Mesenchymal stem cell (in vitro differentiated cells and primary cell): ENCODE data around the gene TNFRSF14.
"Not testable (repeated sequence)": the region's sequence is repeated elsewhere in the genome, so short reads cannot be mapped to it uniquely, and the experiment has no call there.

ENCODE experiments used
- DNase-seq: peaks from one replicate; pipeline ENCODE4 v3.0.0-alpha.2; 2013
- H2AFZ ChIP-seq: one replicate; pipeline ENCODE4 v1.6.1; 2013; ENCODE audit warnings: low read depth, mild to moderate bottlenecking, control low read depth, inconsistent platforms, low read length, moderate library complexity
- H2AK5ac ChIP-seq: 2 replicates; pipeline ENCODE4 v1.6.1; 2013; ENCODE audit warnings: low read length, moderate library complexity, mild to moderate bottlenecking, inconsistent platforms; ENCODE audit not compliant: severe bottlenecking
- H2BK120ac ChIP-seq: one replicate; pipeline ENCODE4 v1.6.1; 2013; ENCODE audit warnings: low read depth, mild to moderate bottlenecking, inconsistent platforms, low read length, moderate library complexity
- H2BK12ac ChIP-seq, 2 experiments: one replicate each; pipeline ENCODE4 v1.6.1; 2013; ENCODE audit warnings: inconsistent platforms in 2 of 2, low read length in 2 of 2, mild to moderate bottlenecking in 2 of 2, moderate library complexity in 2 of 2, control low read depth in 1 of 2
- H2BK15ac ChIP-seq: one replicate; pipeline ENCODE4 v1.6.1; 2013; ENCODE audit warnings: mild to moderate bottlenecking, low read depth, inconsistent platforms; ENCODE audit not compliant: poor library complexity, severe bottlenecking
- H2BK5ac ChIP-seq: 2 replicates; pipeline ENCODE4 v1.6.1; 2013; ENCODE audit warnings: low read depth, mild to moderate bottlenecking, low read length, control low read depth, inconsistent platforms; ENCODE audit not compliant: poor library complexity, severe bottlenecking
- H3K14ac ChIP-seq, 2 experiments: one replicate each; pipeline ENCODE4 v1.6.1; 2013; ENCODE audit warnings: inconsistent platforms in 2 of 2, low read length in 2 of 2, control low read depth in 1 of 2, mild to moderate bottlenecking in 1 of 2, moderate library complexity in 1 of 2
- H3K18ac ChIP-seq, 2 experiments: one replicate each; pipeline ENCODE4 v1.6.1; 2013; ENCODE audit warnings: inconsistent platforms in 2 of 2, low read length in 2 of 2, control low read depth in 1 of 2, low read depth in 1 of 2, mild to moderate bottlenecking in 1 of 2
- H3K23ac ChIP-seq, 2 experiments: one replicate each; pipeline ENCODE4 v1.6.1; 2013; ENCODE audit warnings: inconsistent platforms in 2 of 2, low read length in 2 of 2, mild to moderate bottlenecking in 2 of 2, moderate library complexity in 2 of 2, control low read depth in 1 of 2
- H3K27ac ChIP-seq: 2 replicates; pipeline ENCODE4 v1.5.1; 2013; ENCODE audit warnings: mild to moderate bottlenecking, moderate library complexity, low read length, control low read depth, inconsistent platforms; ENCODE audit not compliant: poor library complexity, severe bottlenecking
- H3K27me3 ChIP-seq, 2 experiments: 2 replicates each; pipeline versions ENCODE4 v1.6.1 to v1.7.0; 2013; ENCODE audit warnings: low read length in 2 of 2, mild to moderate bottlenecking in 2 of 2, moderate library complexity in 2 of 2, control low read depth in 1 of 2, inconsistent platforms in 1 of 2; ENCODE audit not compliant: control insufficient read depth in 1 of 2, insufficient read depth in 1 of 2
- H3K36me3 ChIP-seq, 2 experiments: 2 replicates each; pipeline versions ENCODE4 v1.6.1 to v1.7.0; 2013; ENCODE audit warnings: low read length in 2 of 2, control low read depth in 1 of 2, inconsistent platforms in 1 of 2, low read depth in 1 of 2, mild to moderate bottlenecking in 1 of 2; ENCODE audit not compliant: insufficient read depth in 2 of 2, control insufficient read depth in 1 of 2
- H3K4ac ChIP-seq, 2 experiments: one replicate each; pipeline ENCODE4 v1.6.1; 2013; ENCODE audit warnings: inconsistent platforms in 2 of 2, low read length in 2 of 2, mild to moderate bottlenecking in 2 of 2, moderate library complexity in 2 of 2, control low read depth in 1 of 2, low read depth in 1 of 2
- H3K4me1 ChIP-seq: 2 replicates; pipeline ENCODE4 v1.6.1; 2013; ENCODE audit warnings: low read depth, low read length, control low read depth; ENCODE audit not compliant: control insufficient read depth, insufficient read depth
- H3K4me2 ChIP-seq: 2 replicates; pipeline ENCODE4 v1.6.1; 2013; ENCODE audit warnings: low read length, mild to moderate bottlenecking, inconsistent platforms; ENCODE audit not compliant: poor library complexity, severe bottlenecking
- H3K4me3 ChIP-seq, 2 experiments: 2 replicates each; pipeline versions ENCODE4 v1.5.1 to v1.7.0; 2013; ENCODE audit warnings: low read length in 2 of 2, mild to moderate bottlenecking in 2 of 2, control low read depth in 1 of 2, low read depth in 1 of 2; ENCODE audit not compliant: insufficient read depth in 1 of 2
- H3K79me1 ChIP-seq: replicated peaks from 2 replicates; pipeline ENCODE4 v1.6.1; 2013; ENCODE audit warnings: mild to moderate bottlenecking, control low read depth, low read length, inconsistent platforms; ENCODE audit not compliant: poor library complexity, severe bottlenecking
- H3K9ac ChIP-seq: 2 replicates; pipeline ENCODE4 v1.7.0; 2013; ENCODE audit warnings: mild to moderate bottlenecking, low read length, moderate library complexity
- H3K9me3 ChIP-seq: 2 replicates; pipeline ENCODE4 v1.7.0; 2013; ENCODE audit warnings: mild to moderate bottlenecking, low read length; ENCODE audit not compliant: control insufficient read depth
- H4K8ac ChIP-seq: one replicate; pipeline ENCODE4 v1.6.1; 2013; ENCODE audit warnings: inconsistent platforms, mild to moderate bottlenecking, low read length, moderate library complexity
- H4K91ac ChIP-seq: one replicate; pipeline ENCODE4 v1.6.1; 2013; ENCODE audit warnings: mild to moderate bottlenecking, low read length, inconsistent platforms
- WGBS: methylation state at CpG from one replicate; pipeline ENCODE4 v1.1.7; 2013; ENCODE audit warnings: mixed read lengths; 5-methylcytosine and 5-hydroxymethylcytosine counted together

Gene TNFRSF14

DNA sequence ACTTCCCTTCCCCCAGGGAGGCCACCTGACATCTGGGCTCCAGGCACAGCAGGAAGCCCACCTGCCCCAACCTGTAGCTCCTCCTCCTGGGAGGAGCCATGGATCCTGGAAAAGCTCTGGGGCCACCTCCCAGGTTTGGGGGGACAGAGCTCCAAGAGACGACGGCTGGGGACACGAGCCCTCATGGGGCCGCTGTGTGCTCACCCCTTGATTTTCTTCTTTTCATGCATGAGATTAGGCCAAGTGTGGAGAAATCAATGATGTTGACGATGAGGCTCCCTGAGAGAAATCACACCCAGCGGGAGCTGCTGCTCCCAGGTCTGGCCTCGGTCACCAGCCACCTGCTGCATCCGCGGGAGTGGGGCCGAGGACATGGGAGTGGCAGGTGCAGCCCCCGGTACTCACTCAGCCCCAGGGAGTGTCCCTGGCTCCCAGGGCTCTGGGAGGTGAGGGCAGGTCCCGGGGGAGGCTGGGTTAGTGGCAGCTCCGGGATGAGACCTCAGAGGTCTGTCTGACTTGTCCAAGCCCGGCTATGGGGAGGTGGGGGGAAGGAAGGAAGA lies 8.7 kb downstream of the TNFRSF14 start:
- H3K79me1 ChIP-seq = no peaks in the 10 kb centered on the region
- no peak overlapping the region for H2AK5ac ChIP-seq
- no peak overlapping the region for H2BK15ac ChIP-seq
- no peak overlapping the region for H3K23ac ChIP-seq
- no peak overlapping the region for H2AFZ ChIP-seq
- H4K8ac ChIP-seq = no peak overlapping the region
- WGBS = 82% methylated on average over 14 of the region's 14 CpGs
- H3K18ac ChIP-seq = no peak overlapping the region
- H3K4me3 ChIP-seq = no peak overlapping the region
- H2BK12ac ChIP-seq = no peak overlapping the region
- H3K14ac ChIP-seq = no peak overlapping the region
- H3K27ac ChIP-seq = no peak overlapping the region
- peaks cover 26 to 34% of the 10 kb centered on the region in 2 experiments for H3K36me3 ChIP-seq
- no peak overlapping the region for H3K9ac ChIP-seq
- no peaks in the 10 kb centered on the region for H3K9me3 ChIP-seq
- H2BK5ac ChIP-seq = no peak overlapping the region
- H4K91ac ChIP-seq = no peak overlapping the region
- DNase-seq = no peak
- H2BK120ac ChIP-seq = no peak overlapping the region
- H3K4me2 ChIP-seq = no peak overlapping the region
- H3K4me1 ChIP-seq = peaks cover 9% of the 10 kb centered on the region
- no peak overlapping the region for H3K4ac ChIP-seq
- H3K27me3 ChIP-seq = peaks cover 0 to 29% of the 10 kb centered on the region in 2 experiments

DNA sequence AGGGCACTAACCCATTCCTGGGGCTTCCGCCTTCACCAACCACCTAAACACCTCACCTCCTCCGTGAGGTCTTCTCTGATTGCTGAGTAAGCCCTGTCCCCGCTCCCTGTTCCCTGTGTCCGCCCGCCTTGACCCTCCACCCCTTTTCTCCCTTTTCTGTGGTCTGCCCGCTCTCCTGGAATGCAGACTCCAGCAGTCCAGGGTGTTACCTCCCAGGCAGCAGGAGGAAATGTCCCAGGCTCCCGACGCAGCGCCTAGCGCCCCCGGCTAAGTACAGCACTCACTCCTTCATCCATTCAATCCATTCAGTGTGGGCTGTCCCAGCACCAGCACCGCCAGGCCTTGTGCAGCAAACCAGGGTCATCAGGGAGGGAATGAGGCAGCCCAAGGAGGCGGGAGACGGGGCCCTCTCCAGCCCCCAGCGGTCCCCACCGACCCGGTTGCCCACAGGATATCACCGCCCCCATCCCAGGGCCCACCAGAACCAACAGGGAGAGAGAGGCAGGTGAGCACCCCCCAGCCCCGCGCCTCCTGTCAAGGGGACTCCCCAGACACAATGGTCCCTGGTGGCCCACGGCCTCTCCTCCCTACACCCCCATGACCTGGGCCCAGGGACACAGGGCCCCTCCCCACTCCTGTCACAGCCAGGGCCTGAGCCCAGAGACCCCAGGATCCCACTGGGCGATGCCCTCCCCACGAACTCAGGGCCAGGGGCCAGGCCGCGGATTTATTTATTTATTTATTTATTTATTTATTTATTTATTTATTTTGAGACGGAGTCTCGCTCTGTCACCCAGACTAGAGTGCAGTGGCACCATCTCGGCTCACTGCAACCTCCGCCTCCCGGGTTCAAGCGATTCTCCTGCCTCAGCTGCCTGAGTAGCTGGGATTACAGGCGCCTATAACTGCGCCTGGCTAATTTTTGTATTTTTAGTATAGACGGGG lies 10.2 kb downstream of the TNFRSF14 start:
- no peak overlapping the region for H3K4me2 ChIP-seq
- H4K91ac ChIP-seq = no peak overlapping the region
- H3K18ac ChIP-seq = no peak overlapping the region
- H2AK5ac ChIP-seq = no peak overlapping the region
- no peak overlapping the region for H3K27ac ChIP-seq
- H3K9ac ChIP-seq = no peak overlapping the region
- H3K4ac ChIP-seq = no peak overlapping the region
- peaks cover 9% of the 10 kb centered on the region for H3K4me1 ChIP-seq
- no peaks in the 10 kb centered on the region for H3K79me1 ChIP-seq
- H2BK120ac ChIP-seq = no peak overlapping the region
- H2BK12ac ChIP-seq = no peak overlapping the region
- no peak overlapping the region for H3K4me3 ChIP-seq
- H2AFZ ChIP-seq = no peak overlapping the region
- DNase-seq = no peak
- WGBS = 81% methylated on average over 30 of the region's 34 CpGs
- no peaks in the 10 kb centered on the region for H3K9me3 ChIP-seq
- peaks cover 13 to 20% of the 10 kb centered on the region in 2 experiments for H3K36me3 ChIP-seq
- H3K27me3 ChIP-seq = peaks cover 5 to 40% of the 10 kb centered on the region in 2 experiments
- H2BK15ac ChIP-seq = no peak overlapping the region
- H2BK5ac ChIP-seq = no peak overlapping the region
- no peak overlapping the region for H4K8ac ChIP-seq
- no peak overlapping the region for H3K23ac ChIP-seq
- H3K14ac ChIP-seq = no peak overlapping the region

DNA sequence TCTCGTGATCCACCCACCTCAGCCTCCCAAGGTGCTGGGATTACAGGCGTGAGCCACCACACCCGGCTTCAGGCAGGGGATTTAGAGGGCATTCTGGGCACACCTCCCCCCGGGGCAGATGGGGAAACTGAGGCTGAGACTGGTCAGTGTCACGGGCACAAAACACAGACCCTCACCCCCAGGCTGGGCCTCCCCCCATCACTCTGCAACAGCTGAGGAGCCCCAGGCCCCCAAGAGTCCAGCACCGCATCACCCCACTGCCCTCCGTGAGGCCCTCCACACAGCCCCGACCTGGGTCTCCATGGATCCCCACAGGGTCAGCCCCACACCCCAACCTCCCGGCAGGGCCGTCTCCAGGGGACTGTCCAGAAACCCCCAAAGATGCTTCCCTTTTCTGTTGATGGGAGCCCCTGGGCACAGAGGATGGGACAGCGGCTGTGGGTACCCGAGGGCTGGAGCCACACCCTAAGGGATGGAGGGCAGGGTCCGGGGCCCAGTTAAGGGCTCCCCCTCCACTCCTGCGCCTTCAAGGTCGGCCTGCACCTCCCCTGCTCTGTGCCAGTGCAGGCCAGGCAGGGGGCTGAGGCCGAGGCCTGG lies 11.0 kb downstream of the TNFRSF14 start:
- no peak for DNase-seq
- peaks cover 5 to 12% of the 10 kb centered on the region in 2 experiments for H3K36me3 ChIP-seq
- no peak overlapping the region for H4K91ac ChIP-seq
- no peaks in the 10 kb centered on the region for H3K79me1 ChIP-seq
- no peak overlapping the region for H3K27ac ChIP-seq
- H3K9me3 ChIP-seq = no peaks in the 10 kb centered on the region
- peaks cover 9% of the 10 kb centered on the region for H3K4me1 ChIP-seq
- no peak overlapping the region for H2AK5ac ChIP-seq
- no peak overlapping the region for H3K4me2 ChIP-seq
- H3K9ac ChIP-seq = no peak overlapping the region
- no peak overlapping the region for H3K23ac ChIP-seq
- H3K4me3 ChIP-seq = no peak overlapping the region
- no peak overlapping the region for H3K4ac ChIP-seq
- no peak overlapping the region for H2BK15ac ChIP-seq
- no peak overlapping the region for H3K18ac ChIP-seq
- whole genome bisulfite sequencing = 85% methylated on average over 16 of the region's 16 CpGs
- H2AFZ ChIP-seq = no peak overlapping the region
- H4K8ac ChIP-seq = no peak overlapping the region
- H3K27me3 ChIP-seq = peaks cover 5 to 41% of the 10 kb centered on the region in 2 experiments
- H2BK120ac ChIP-seq = no peak overlapping the region
- no peak overlapping the region for H2BK12ac ChIP-seq
- H2BK5ac ChIP-seq = no peak overlapping the region
- no peak overlapping the region for H3K14ac ChIP-seq

DNA sequence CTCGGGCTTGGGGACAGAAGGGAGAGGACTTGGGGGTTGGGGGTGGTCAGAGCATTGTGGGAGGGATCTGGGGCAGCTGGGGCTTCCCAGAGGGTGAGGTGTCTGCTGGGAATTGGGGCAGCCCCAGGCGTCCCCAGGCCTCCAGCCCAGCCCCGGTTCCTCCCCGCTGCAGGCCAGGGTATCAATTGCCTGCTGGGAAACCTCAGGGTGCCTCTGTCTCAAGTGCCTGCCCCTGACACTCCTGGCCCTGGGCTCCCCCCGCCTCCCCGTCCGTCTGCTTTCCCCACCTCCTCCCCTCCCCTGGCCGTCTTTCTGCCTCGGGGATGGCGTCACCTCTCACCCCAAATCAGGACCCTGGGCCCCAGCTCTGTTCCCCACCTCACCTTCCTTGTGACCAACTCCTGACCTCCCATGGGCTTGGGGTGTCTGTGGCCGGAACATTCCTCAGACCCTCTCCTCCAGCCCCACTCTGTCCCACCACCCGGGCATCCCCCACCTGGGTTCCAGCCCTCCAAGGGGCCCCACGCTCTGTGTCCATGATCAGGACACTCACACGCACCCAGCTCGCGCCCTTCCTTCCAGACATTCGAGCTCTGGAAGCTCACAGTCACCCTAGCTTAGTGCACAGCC lies 12.1 kb downstream of the TNFRSF14 start:
- not testable (repeated sequence) for H4K8ac ChIP-seq, H4K91ac ChIP-seq, H3K4me2 ChIP-seq, H3K9me3 ChIP-seq, H3K79me1 ChIP-seq, H3K4me1 ChIP-seq, H3K36me3 ChIP-seq, H2AK5ac ChIP-seq, H3K4me3 ChIP-seq, H2BK15ac ChIP-seq, H3K9ac ChIP-seq, H3K18ac ChIP-seq, H3K4ac ChIP-seq, DNase-seq, H3K14ac ChIP-seq, H3K27ac ChIP-seq, H2AFZ ChIP-seq, H2BK5ac ChIP-seq, H3K23ac ChIP-seq, H2BK12ac ChIP-seq, H2BK120ac ChIP-seq
- 67% methylated on average over 2 of the region's 17 CpGs for WGBS
- peaks cover 5 to 41% of the 10 kb centered on the region in 2 experiments for H3K27me3 ChIP-seq
